BJ (cell line): ENCODE measurements around the gene IGSF21. TPM values are rescaled to one million over a fixed set of nuclear protein-coding genes. Genes with fewer than 3 reads are reported as not detected.

Experiments used
- CTCF ChIA-PET: fragments of 350-600 bp; formaldehyde crosslinking; extraction: SDS; loops from one replicate; lab custom pipeline; 2021; ENCODE audit warnings: antibody characterized with exemption, inconsistent platforms; lab: Yijun Ruan, JAX
- POLR2A ChIA-PET: fragments of 300-600 bp; sonication (Branson Sonifier 250); formaldehyde crosslinking; extraction: SDS; loops from one replicate; lab custom pipeline; 2021; ENCODE audit warnings: antibody characterized with exemption; lab: Charles Lee
- DNase-seq: peaks from one replicate; pipeline ENCODE4 v3.0.0-alpha.2; 2011; ENCODE audit warnings: low read depth
- H3K27me3 ChIP-seq: 2 replicates; pipeline ENCODE4 v1.6.0; 2011; ENCODE audit warnings: low read length; ENCODE audit not compliant: control insufficient read depth, insufficient read depth
- H3K36me3 ChIP-seq: 2 replicates; pipeline ENCODE4 v1.5.1; 2011; ENCODE audit warnings: low read length; ENCODE audit not compliant: control insufficient read depth, insufficient read depth
- H3K4me3 ChIP-seq: 2 replicates; pipeline ENCODE4 v1.5.1; 2011; ENCODE audit warnings: low read depth, mild to moderate bottlenecking, control low read depth, low read length
- CTCF ChIP-seq: IDR thresholded peaks from 2 replicates; pipeline ENCODE4 v1.5.1; 2011; ENCODE audit warnings: low read depth, mild to moderate bottlenecking, control low read depth, inconsistent platforms, low read length, moderate library complexity; ENCODE audit not compliant: insufficient read depth
- polyA plus RNA-seq: library from polyadenylated mRNA; depleted of rRNA; stranded (reverse); fragments of >200 nt; gene quantifications from 2 replicates; pipeline ENCODE4 v1.2.3, GENCODE V29; 2011

The IGSF21 gene
- polyA plus RNA-seq, 1 experiment: not detected

GRCh38 chr1:18327650-18328049, 220.1 kb downstream of the IGSF21 start:
- TF ChIP-seq CTCF: no peak
- no peak for DNase-seq
- ChIA-PET POLR2A (no interaction called here), CTCF (no interaction called here)
- no peaks in the 10 kb centered on the region for H3K27me3 ChIP-seq
- no peak overlapping the region for H3K4me3 ChIP-seq
- H3K36me3 ChIP-seq: no peaks in the 10 kb centered on the region

DNA sequence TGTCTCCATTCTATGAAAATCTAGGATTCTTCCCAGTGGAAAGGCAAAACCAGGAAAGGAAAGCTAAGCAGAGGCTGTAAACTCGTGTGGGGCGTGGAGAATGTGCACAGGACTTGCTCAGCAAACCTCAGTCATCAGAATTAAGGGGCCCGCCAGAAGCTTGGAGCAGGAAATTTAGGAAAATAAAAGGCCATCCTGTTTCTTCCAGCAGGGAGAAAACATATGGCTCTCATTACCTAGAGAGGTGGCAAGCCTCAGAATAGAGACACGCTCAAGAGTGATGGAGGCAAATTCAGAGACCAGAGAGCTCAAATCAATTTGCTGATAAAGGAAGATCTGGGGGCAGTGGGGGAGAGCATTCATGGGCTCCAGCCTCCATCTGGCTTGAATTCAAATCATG, 221.2 kb downstream of the IGSF21 start:
- Histone ChIP-seq H3K27me3 (no peaks in the 10 kb centered on the region), H3K4me3 (no peak overlapping the region), H3K36me3 (no peaks in the 10 kb centered on the region)
- ChIA-PET CTCF (no interaction called here), POLR2A (no interaction called here)
- no peak for TF ChIP-seq CTCF
- DNase-seq: no peak

DNA sequence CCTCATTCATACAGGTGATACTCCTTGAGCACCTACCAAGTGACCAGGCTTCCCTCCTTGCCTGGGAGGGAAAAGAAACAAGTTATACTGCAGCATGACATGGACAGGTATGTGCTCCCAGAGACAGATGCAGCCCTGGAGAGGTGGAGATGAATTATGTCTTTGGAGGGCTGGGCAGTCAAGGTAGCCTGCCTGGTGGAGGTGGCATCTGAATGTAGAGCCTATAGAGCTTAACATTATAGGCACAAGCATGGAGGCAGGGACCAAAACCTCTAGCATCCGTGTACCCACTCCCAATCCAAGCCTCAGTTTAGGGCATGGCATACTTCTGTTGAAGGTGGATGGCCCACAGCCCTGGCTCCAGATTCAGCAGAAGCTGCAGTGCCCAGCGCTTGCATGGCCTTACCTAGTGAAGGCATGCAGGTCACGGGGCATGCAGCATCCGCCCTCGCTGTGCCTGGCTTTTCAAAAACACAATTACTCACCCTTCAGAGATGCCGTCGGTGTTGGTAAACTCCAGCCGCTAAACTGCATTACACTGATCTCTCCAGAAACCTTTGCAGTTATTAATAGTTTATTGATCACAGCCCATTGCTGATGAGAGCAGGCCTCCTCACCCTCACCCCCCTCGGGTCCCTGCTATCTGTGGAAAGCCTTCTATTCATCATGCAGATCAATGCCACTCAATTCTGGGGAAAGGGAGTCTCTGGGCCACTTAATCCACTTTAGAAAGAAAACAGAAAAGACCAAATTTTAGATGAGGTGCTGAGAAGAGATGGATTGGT, 222.1 kb downstream of the IGSF21 start:
- Histone ChIP-seq H3K36me3 (no peaks in the 10 kb centered on the region), H3K27me3 (no peaks in the 10 kb centered on the region), H3K4me3 (no peak overlapping the region)
- POLR2A ChIA-PET: no interaction called here
- CTCF ChIA-PET: no interaction called here
- no peak for TF ChIP-seq CTCF
- no peak for DNase-seq

DNA sequence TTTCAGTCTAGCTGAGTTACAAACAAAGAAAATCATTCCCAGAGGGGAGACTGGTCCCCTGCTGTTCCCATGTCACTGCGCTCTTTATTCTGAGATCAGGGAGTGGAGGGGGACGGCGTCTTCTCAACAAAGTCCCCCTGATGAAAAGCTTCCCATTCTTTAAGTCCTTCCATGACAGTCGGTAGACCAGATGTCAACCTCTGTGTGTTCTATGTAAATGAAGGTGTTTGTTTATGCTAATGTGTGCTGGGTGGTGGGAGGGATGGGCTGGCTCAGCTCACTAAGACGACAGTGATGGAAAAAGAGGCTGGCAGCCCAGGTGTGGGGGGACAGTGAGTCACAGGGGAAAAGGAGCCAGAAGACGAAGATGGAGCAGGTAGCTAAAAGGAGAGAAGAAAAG, 225.0 kb downstream of the IGSF21 start:
- TF ChIP-seq CTCF: no peak
- Histone ChIP-seq H3K27me3 (no peaks in the 10 kb centered on the region), H3K4me3 (no peak overlapping the region), H3K36me3 (no peaks in the 10 kb centered on the region)
- POLR2A ChIA-PET: no interaction called here
- CTCF ChIA-PET: no interaction called here
- DNase-seq: no peak

DNA sequence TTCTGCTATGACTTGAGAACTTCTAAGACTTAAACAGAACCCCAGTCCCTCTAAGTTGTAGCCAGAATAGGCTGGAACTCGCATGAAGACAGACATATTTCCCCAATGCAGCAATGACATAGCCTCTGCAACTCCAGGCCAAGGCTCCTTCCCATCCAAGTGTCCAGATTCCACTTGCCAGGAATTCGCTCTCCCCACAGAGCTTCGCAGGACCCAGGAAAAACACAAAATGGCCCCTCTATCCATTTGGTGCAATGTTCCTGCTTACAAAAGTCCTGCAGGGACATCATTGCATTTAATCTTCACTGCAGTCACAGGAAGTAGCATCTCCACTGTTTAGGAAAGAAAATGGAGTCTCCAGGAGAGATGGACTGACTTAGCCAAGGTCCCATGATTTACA, 225.6 kb downstream of the IGSF21 start:
- POLR2A ChIA-PET: no interaction called here
- no peak for TF ChIP-seq CTCF
- no peak for DNase-seq

More for the DNA sequence above, 225.6 kb downstream of the IGSF21 start:
- CTCF ChIA-PET: no interaction called here
- H3K36me3 ChIP-seq: no peaks in the 10 kb centered on the region
- H3K27me3 ChIP-seq: no peaks in the 10 kb centered on the region
- H3K4me3 ChIP-seq: no peak overlapping the region
